Astrocyte of the spinal cord (primary cell): Measurements from ENCODE around the gene NECTIN4.

Source experiments
- DNase-seq: peaks from one replicate; pipeline ENCODE4 v3.0.0; 2011; ENCODE audit warnings: low read depth, low spot score
- H3K4me3 ChIP-seq: 2 replicates; pipeline ENCODE4 v1.5.1; 2011; ENCODE audit warnings: low read depth, mild to moderate bottlenecking, low read length, moderate library complexity
- in situ Hi-C: cut with HindIII; loops from 2 replicates; pipeline ENCODE4 v1.10.0; 2017; ENCODE audit warnings: low sequenced_read_pairs
- TF ChIP-seq, protein P1 (sequence below): IDR thresholded peaks from 2 replicates; pipeline ENCODE4 v1.5.1; 2012; ENCODE audit warnings: low read depth, mild to moderate bottlenecking, low read length, inconsistent platforms

NECTIN4 gene

DNA sequence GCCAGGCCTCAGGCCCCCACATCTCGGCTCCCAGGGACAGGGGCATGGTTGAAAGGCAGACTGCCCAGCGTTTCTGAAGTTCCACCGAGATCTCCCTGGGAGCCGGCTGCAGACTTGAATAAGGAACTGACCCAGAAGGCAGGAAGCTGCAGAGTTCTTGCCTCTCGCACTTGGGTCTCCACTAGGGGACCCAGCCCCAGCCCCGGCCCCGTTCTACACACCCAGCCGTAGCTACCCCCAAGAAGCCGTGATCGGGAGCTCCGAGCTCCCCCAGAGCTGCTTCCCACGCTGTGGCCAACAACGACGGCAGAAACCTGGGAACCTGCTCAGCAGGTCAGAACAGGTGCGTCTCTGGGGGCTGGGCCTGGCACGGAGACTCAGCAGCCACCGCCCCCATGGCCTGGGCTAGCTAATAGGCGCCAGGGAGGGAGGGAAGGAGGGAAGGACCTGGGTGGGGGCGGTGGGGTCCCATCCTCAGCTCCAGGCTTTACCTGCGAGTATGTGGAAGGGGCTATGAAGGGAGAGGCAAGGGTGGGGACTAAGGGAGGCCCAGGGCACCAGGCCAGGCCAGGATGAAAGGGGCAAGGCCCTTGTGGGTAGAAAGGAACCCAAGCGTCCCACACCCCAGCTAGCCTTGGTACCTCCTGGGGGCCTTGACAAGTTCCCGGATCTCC lies at the start of gene NECTIN4:
NECTIN4 (minus strand) TSS at position 308 of the 674 bp plus-strand sequence; CDS start at position 46, 262 bp downstream.
- no peak within 1 kb of the TSS for H3K4me3 ChIP-seq
- DNase-seq = no peak

DNA sequence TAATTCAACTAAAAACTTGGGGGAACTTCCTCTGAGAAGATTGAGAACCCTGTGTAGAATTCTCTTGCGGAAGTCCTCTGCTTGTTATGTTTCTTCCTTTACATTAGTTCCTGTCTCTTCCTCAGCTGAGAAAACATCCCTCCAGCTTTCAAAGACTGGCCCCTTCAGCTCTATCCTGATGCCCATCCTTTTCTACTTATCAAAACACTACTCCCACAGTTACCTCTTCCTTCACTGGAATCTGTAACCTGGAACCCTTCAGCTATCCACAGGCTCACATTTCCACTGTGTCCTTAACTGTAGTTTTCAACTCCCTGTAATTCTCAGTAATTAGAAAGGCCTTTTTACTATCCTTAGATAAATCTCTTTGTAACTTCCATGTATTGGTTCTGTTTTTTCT lies 49.1 kb upstream of the NECTIN4 start:
- TF ChIP-seq, protein P1, sequence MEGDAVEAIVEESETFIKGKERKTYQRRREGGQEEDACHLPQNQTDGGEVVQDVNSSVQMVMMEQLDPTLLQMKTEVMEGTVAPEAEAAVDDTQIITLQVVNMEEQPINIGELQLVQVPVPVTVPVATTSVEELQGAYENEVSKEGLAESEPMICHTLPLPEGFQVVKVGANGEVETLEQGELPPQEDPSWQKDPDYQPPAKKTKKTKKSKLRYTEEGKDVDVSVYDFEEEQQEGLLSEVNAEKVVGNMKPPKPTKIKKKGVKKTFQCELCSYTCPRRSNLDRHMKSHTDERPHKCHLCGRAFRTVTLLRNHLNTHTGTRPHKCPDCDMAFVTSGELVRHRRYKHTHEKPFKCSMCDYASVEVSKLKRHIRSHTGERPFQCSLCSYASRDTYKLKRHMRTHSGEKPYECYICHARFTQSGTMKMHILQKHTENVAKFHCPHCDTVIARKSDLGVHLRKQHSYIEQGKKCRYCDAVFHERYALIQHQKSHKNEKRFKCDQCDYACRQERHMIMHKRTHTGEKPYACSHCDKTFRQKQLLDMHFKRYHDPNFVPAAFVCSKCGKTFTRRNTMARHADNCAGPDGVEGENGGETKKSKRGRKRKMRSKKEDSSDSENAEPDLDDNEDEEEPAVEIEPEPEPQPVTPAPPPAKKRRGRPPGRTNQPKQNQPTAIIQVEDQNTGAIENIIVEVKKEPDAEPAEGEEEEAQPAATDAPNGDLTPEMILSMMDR = no peak
- in situ Hi-C loops = loop anchor here (25.0 kb wide), 1 partner anchor 101 kb away; the partner anchor contains the start of genes TSTD1 and USF1

More for the DNA sequence above, at the start of gene NECTIN4:
- in situ Hi-C loops = no loop called here
- TF ChIP-seq, protein P1 = no peak

DNA sequence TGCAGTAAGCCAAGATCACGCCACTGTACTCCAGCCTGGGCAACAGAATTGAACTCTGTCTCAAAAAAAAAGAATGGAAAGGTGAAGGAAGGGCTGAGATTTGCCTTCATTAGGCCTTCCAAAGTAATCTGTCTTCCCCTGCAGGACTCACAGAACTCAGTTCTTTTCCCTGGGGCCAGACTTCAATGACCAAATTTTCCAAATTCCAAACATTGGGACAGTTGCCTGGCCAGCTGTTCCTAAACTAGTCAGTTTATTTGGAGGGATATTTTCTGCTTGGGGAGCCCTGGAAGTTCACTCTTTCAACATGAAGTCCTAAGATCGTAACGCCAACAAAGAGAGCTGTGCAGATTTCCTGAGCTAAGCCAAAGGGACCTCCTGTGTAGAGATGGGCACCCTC lies 48.5 kb upstream of the NECTIN4 start:
- in situ Hi-C loops = loop anchor here (25.0 kb wide), 1 partner anchor 101 kb away; the partner anchor contains the start of genes TSTD1 and USF1
- TF ChIP-seq, protein P1 = no peak
- no peak overlapping the region for H3K4me3 ChIP-seq
- no peak for DNase-seq

More for the DNA sequence above, 49.1 kb upstream of the NECTIN4 start:
- no peak overlapping the region for H3K4me3 ChIP-seq
- no peak for DNase-seq

DNA sequence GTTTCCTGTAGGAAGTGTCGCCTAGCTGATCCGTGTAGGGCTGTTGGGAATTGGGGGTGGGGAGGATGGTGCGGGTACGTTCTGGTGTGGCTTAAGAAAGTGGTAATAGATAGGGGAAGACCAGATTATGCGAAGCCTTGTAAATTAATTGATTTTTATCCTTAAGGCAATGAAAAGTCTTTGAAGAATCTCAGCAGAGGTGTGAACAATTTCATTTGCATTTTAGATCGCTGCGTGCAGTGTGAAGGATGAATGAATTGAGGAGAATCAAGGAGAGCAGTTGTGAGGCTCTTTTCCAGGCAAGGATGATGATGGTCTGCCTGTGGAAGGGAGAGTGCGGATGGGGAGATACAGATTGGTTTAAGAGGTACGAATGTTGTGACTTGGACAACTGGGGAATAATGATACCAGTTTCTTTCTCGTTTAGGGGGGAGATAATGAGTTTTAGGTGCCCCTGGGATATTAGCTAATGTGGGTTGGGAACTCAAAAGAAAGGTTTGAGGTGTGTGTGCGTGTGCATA lies 43.9 kb upstream of the NECTIN4 start:
- in situ Hi-C loops = loop anchor here (25.0 kb wide), 1 partner anchor 96 kb away; the partner anchor contains the start of genes TSTD1 and USF1
- TF ChIP-seq, protein P1 = no peak
- no peak for DNase-seq
- peak overlapping the region; percentile 86 for H3K4me3 ChIP-seq

DNA sequence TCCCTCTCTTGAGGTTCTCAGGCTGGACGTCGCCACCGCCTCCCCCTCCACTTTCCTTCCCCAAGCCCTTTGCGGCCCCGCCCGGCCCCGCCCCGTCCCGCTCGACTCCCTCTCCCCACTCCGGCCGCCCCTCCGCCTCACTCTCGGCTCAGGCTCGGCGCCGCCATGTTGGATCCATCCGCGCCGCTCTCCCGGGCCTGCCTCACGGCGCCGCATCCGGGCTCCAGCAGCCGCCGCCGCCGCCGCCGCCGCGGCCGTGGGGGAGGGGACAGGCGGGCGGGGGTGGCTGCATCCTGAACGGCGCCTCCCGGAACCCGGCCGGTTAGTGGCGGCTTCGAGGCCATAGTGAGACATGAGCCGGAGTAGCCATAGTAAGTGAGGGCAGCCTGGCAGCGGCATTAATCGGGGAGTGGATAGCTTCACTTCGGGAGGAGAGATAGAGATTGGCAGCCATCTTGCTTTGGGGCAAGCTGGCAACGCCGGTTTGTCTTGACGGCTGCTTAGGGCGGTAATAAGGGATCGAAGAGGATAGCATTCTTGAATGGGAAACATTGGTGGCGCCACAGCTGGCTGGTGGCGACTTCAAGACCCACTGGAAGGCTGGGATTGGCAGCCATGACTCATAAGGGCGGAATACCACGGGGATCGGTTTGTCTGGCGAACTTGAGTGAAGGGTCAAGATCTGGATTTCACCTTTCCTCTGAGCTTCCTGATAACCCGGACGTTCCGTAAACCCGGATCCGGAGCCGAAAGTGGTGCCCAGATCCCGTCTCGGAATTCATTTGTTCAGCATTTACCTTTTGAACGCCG lies 43.3 kb upstream of the NECTIN4 start, which contains the start of gene DEDD:
DEDD (minus strand) TSS at position 258 of the 810 bp plus-strand sequence. CDS start 8,205 bp downstream, outside the sequence.
- in situ Hi-C loops = loop anchor here (25.0 kb wide), 1 partner anchor 95 kb away; the partner anchor contains the start of genes TSTD1 and USF1
- DNase-seq = peak; percentile 97
- TF ChIP-seq, protein P1 = no peak
- peak within 1 kb of the TSS; percentile 86 for H3K4me3 ChIP-seq
